Neural cell (in vitro differentiated cells): ENCODE results near the gene LMNB1. TPM values are rescaled to one million over a fixed set of nuclear protein-coding genes. Genes with fewer than 3 reads are reported as not detected.

ENCODE experiments used
- H2AFZ ChIP-seq: fragments of 200-600, 300-800 bp; sonication (generic), shearing (Covaris generic); 2 replicates; pipeline ENCODE4 v1.6.0; 2014; ENCODE audit warnings: low read depth, mild to moderate bottlenecking, antibody characterized with exemption, low read length, moderate library complexity
- H3F3A ChIP-seq: fragments of 200-600 bp; shearing (Covaris generic); 2 replicates; pipeline ENCODE4 v1.6.1; 2016; ENCODE audit warnings: mild to moderate bottlenecking, moderate library complexity, mixed read lengths, antibody characterized with exemption, low read length; ENCODE audit not compliant: insufficient read depth, poor library complexity, severe bottlenecking
- H3K27ac ChIP-seq: fragments of 200-600, 300-800 bp; sonication (generic), shearing (Covaris generic); 2 replicates; pipeline ENCODE4 v1.5.1; 2014; ENCODE audit warnings: mild to moderate bottlenecking, low read length, moderate library complexity
- H3K27me3 ChIP-seq: fragments of 300-800, 200-600 bp; sonication (generic), shearing (Covaris generic); 2 replicates; pipeline ENCODE4 v1.6.0; 2014; ENCODE audit warnings: mild to moderate bottlenecking, low read depth, low read length, moderate library complexity; ENCODE audit not compliant: insufficient read depth
- H3K36me3 ChIP-seq: fragments of 300-800, 200-600 bp; sonication (generic), shearing (Covaris generic); 2 replicates; pipeline ENCODE4 v1.5.1; 2014; ENCODE audit warnings: mild to moderate bottlenecking, antibody characterized with exemption, low read length, moderate library complexity; ENCODE audit not compliant: insufficient read depth
- H3K4me2 ChIP-seq: fragments of 300-800, 200-600 bp; sonication (generic), shearing (Covaris generic); 2 replicates; pipeline ENCODE4 v1.6.0; 2014; ENCODE audit warnings: mild to moderate bottlenecking, low read length
- H3K4me3 ChIP-seq: fragments of 300-800, 200-600 bp; sonication (generic), shearing (Covaris generic); 2 replicates; pipeline ENCODE4 v1.5.1; 2014; ENCODE audit warnings: mild to moderate bottlenecking, low read length, moderate library complexity
- H3K79me2 ChIP-seq: fragments of 200-600 bp; shearing (Covaris generic); replicated peaks from 2 replicates; pipeline ENCODE4 v1.6.0; 2014; ENCODE audit warnings: mild to moderate bottlenecking, low read length, moderate library complexity; ENCODE audit not compliant: insufficient read depth
- H3K9ac ChIP-seq: fragments of 300-800, 200-600 bp; sonication (generic), shearing (Covaris generic); 2 replicates; pipeline ENCODE4 v1.6.1; 2016; ENCODE audit warnings: mild to moderate bottlenecking, low read length, mixed read lengths
- H3K9me2 ChIP-seq: fragments of 200-600 bp; shearing (Covaris generic); 2 replicates; pipeline ENCODE4 v1.6.1; 2016; ENCODE audit warnings: mild to moderate bottlenecking, low read length, mixed read lengths; ENCODE audit not compliant: insufficient read depth
- H3K9me3 ChIP-seq: fragments of 200-600, 300-800 bp; sonication (generic), shearing (Covaris generic); 2 replicates; pipeline ENCODE4 v1.6.1; 2016; ENCODE audit warnings: mild to moderate bottlenecking, mixed run types, low read length, moderate library complexity, mixed read lengths
- H4K20me1 ChIP-seq: fragments of 200-600 bp; shearing (Covaris generic); 2 replicates; pipeline ENCODE4 v1.6.1; 2016; ENCODE audit warnings: mild to moderate bottlenecking, mixed run types; ENCODE audit not compliant: insufficient read depth
- CTCF ChIP-seq: fragments of 450-650 bp; IDR thresholded peaks from 2 replicates; pipeline ENCODE4 v1.5.1; 2014; ENCODE audit warnings: antibody characterized with exemption, mild to moderate bottlenecking, moderate library complexity; ENCODE audit not compliant: poor library complexity, severe bottlenecking
- EP300 ChIP-seq: fragments of 450-650 bp; conservative IDR thresholded peaks from 2 replicates; pipeline ENCODE4 v1.6.1; 2014; ENCODE audit warnings: antibody characterized with exemption, mild to moderate bottlenecking, moderate library complexity; ENCODE audit not compliant: poor library complexity, severe bottlenecking
- EZH2 ChIP-seq: fragments of 200-600, 300-800 bp; shearing (Covaris generic), sonication (generic); IDR thresholded peaks from 2 replicates; pipeline ENCODE4 v1.6.1; 2014; ENCODE audit warnings: antibody characterized with exemption, low read length, borderline replicate concordance, mild to moderate bottlenecking; ENCODE audit not compliant: insufficient read depth, poor library complexity, severe bottlenecking
- MXI1 ChIP-seq: fragments of 450-650 bp; conservative IDR thresholded peaks from 2 replicates; pipeline ENCODE4 v1.6.1; 2014; ENCODE audit warnings: antibody characterized with exemption, mild to moderate bottlenecking; ENCODE audit not compliant: poor library complexity, severe bottlenecking
- POLR2AphosphoS5 ChIP-seq: IDR thresholded peaks from 2 replicates; pipeline ENCODE4 v1.6.1; 2012
- RAD21 ChIP-seq: fragments of 450-650 bp; conservative IDR thresholded peaks from 2 replicates; pipeline ENCODE4 v1.6.1; 2014; ENCODE audit warnings: antibody characterized with exemption, mild to moderate bottlenecking, moderate library complexity
- REST ChIP-seq: IDR thresholded peaks from 2 replicates; pipeline ENCODE4 v1.6.1; 2012; ENCODE audit warnings: borderline replicate concordance
- SMC3 ChIP-seq: fragments of 450-650 bp; conservative IDR thresholded peaks from 2 replicates; pipeline ENCODE4 v1.6.1; 2014; ENCODE audit warnings: antibody characterized with exemption, mild to moderate bottlenecking, moderate library complexity; ENCODE audit not compliant: poor library complexity
- TAF1 ChIP-seq: IDR thresholded peaks from 2 replicates; pipeline ENCODE4 v1.6.1; 2012; ENCODE audit warnings: low read depth
- polyA plus RNA-seq: library from polyadenylated mRNA; depleted of rRNA; stranded (reverse); fragments of >200 nt; gene quantifications from 2 replicates; pipeline ENCODE4 v1.2.3, GENCODE V29; 2014

The LMNB1 gene
- polyA plus RNA-seq, 1 donor from 2014 or later: 91.0 TPM

- no peak overlapping the region for H2AFZ ChIP-seq
- no peaks in the 10 kb centered on the region for H3K9me2 ChIP-seq
- no peak overlapping the region for H3K4me3 ChIP-seq
- TF ChIP-seq REST (no peak), CTCF (peak; percentile 64), SMC3 (peak; percentile 72), RAD21 (peak; percentile 63)
- no peak overlapping the region for H3K9ac ChIP-seq
- H3K27ac ChIP-seq: no peak overlapping the region
- H3K36me3 ChIP-seq: peaks cover 11% of the 10 kb centered on the region
- H3F3A ChIP-seq: no peaks in the 10 kb centered on the region
- no peaks in the 10 kb centered on the region for H3K27me3 ChIP-seq
- no peaks in the 10 kb centered on the region for H4K20me1 ChIP-seq
- H3K9me3 ChIP-seq: no peaks in the 10 kb centered on the region
- H3K79me2 ChIP-seq: peaks cover 19% of the 10 kb centered on the region
- no peak overlapping the region for H3K4me2 ChIP-seq
Measured at GRCh38 chr5:126808521-126808988, 31.6 kb downstream of the LMNB1 start.

GRCh38 chr5:126809916-126810315, 33.0 kb downstream of the LMNB1 start:
- H4K20me1 ChIP-seq: no peaks in the 10 kb centered on the region
- no peak overlapping the region for H3K4me3 ChIP-seq
- H3K9me3 ChIP-seq: no peaks in the 10 kb centered on the region
- no peak overlapping the region for H3K9ac ChIP-seq
- H2AFZ ChIP-seq: no peak overlapping the region
- H3K27me3 ChIP-seq: no peaks in the 10 kb centered on the region
- no peak overlapping the region for H3K4me2 ChIP-seq
- TF ChIP-seq REST (no peak), CTCF (no peak), EZH2 (no peak), EP300 (no peak), MXI1 (no peak), TAF1 (no peak), POLR2AphosphoS5 (no peak), RAD21 (no peak), SMC3 (no peak)
- H3K79me2 ChIP-seq: peaks cover 5% of the 10 kb centered on the region
- H3K36me3 ChIP-seq: peaks cover 11% of the 10 kb centered on the region
- H3F3A ChIP-seq: no peaks in the 10 kb centered on the region
- no peak overlapping the region for H3K27ac ChIP-seq
- no peaks in the 10 kb centered on the region for H3K9me2 ChIP-seq
